ENCODE results near the gene LAMA3. TPM values are rescaled to one million over a fixed set of nuclear protein-coding genes. Genes with fewer than 3 reads are reported as not detected.

Gene LAMA3
- polyA plus RNA-seq, 1 donor from 2014 or later = not detected

GRCh38 chr18:23875966-23876895 lies 187.0 kb downstream of the LAMA3 start:
- H3K4me3 Mint-ChIP-seq = no peak overlapping the region
- peaks cover 5 to 13% (median 12%) of the 10 kb centered on the region in 3 donors for H3K4me1 Mint-ChIP-seq
- H3K36me3 Mint-ChIP-seq = no peaks in the 10 kb centered on the region
- H3K27ac Mint-ChIP-seq = no peak overlapping the region
- H3K27me3 Mint-ChIP-seq = peaks cover 8% of the 10 kb centered on the region
- no peaks in the 10 kb centered on the region for H3K9me3 Mint-ChIP-seq

GRCh38 chr18:23876921-23877320 lies 187.7 kb downstream of the LAMA3 start:
- Mint-ChIP-seq H3K27me3 (peaks cover 8% of the 10 kb centered on the region), H3K4me3 (no peak overlapping the region), H3K4me1 (peaks cover 1 to 7% (median 6%) of the 10 kb centered on the region in 3 donors), H3K9me3 (no peaks in the 10 kb centered on the region), H3K36me3 (no peaks in the 10 kb centered on the region), H3K27ac (no peak overlapping the region)

- Mint-ChIP-seq H3K27ac (no peak overlapping the region), H3K36me3 (no peaks in the 10 kb centered on the region), H3K4me3 (no peak overlapping the region), H3K27me3 (peaks cover 8% of the 10 kb centered on the region), H3K4me1 (peaks cover 1 to 3% (median 2%) of the 10 kb centered on the region in 3 donors), H3K9me3 (no peaks in the 10 kb centered on the region)
These were observed 188.1 kb downstream of the LAMA3 start for GRCh38 chr18:23877371-23877770.

GRCh38 chr18:23878336-23878900 lies 189.2 kb downstream of the LAMA3 start:
- peaks cover 8% of the 10 kb centered on the region for H3K27me3 Mint-ChIP-seq
- H3K4me3 Mint-ChIP-seq = no peak overlapping the region
- H3K36me3 Mint-ChIP-seq = no peaks in the 10 kb centered on the region
- no peaks in the 10 kb centered on the region for H3K9me3 Mint-ChIP-seq
- peak overlapping the region in 1 of 3 donors; percentile 40 for H3K27ac Mint-ChIP-seq
- H3K4me1 Mint-ChIP-seq = peaks cover 0 to 1% (median 0%) of the 10 kb centered on the region in 3 donors

- peaks cover 0 to 1% (median 0%) of the 10 kb centered on the region in 3 donors for H3K4me1 Mint-ChIP-seq
- no peaks in the 10 kb centered on the region for H3K9me3 Mint-ChIP-seq
- no peaks in the 10 kb centered on the region for H3K36me3 Mint-ChIP-seq
- no peak overlapping the region for H3K4me3 Mint-ChIP-seq
- H3K27me3 Mint-ChIP-seq = peaks cover 8% of the 10 kb centered on the region
- no peak overlapping the region for H3K27ac Mint-ChIP-seq
These were observed 189.9 kb downstream of the LAMA3 start for GRCh38 chr18:23879126-23879525.

- Mint-ChIP-seq H3K36me3 (no peaks in the 10 kb centered on the region), H3K9me3 (no peaks in the 10 kb centered on the region), H3K27ac (no peak overlapping the region), H3K4me1 (peaks cover 0 to 1% (median 0%) of the 10 kb centered on the region in 3 donors), H3K27me3 (peaks cover 8% of the 10 kb centered on the region), H3K4me3 (no peak overlapping the region)
These were observed 190.3 kb downstream of the LAMA3 start for GRCh38 chr18:23879544-23879943.

- no peaks in the 10 kb centered on the region for H3K9me3 Mint-ChIP-seq
These were observed 190.8 kb downstream of the LAMA3 start for GRCh38 chr18:23879966-23880565.

GRCh38 chr18:23880931-23881617 lies 191.8 kb downstream of the LAMA3 start:
- Mint-ChIP-seq H3K27ac (peak overlapping the region in 1 of 3 donors; percentile 58), H3K4me3 (no peak overlapping the region), H3K27me3 (peaks cover 8% of the 10 kb centered on the region), H3K4me1 (peaks cover 1 to 5% (median 3%) of the 10 kb centered on the region in 3 donors), H3K36me3 (no peaks in the 10 kb centered on the region), H3K9me3 (no peaks in the 10 kb centered on the region)

More at GRCh38 chr18:23879966-23880565, 190.8 kb downstream of the LAMA3 start:
- Mint-ChIP-seq H3K36me3 (no peaks in the 10 kb centered on the region), H3K4me3 (no peak overlapping the region), H3K27me3 (peaks cover 8% of the 10 kb centered on the region), H3K27ac (peak overlapping the region in 1 of 3 donors; percentile 39), H3K4me1 (peaks cover 0 to 1% (median 0%) of the 10 kb centered on the region in 3 donors)

- Mint-ChIP-seq H3K4me3 (no peak overlapping the region), H3K27ac (peak overlapping the region in 1 of 3 donors; percentile 58), H3K9me3 (no peaks in the 10 kb centered on the region), H3K27me3 (peaks cover 8% of the 10 kb centered on the region), H3K36me3 (no peaks in the 10 kb centered on the region), H3K4me1 (peaks cover 1 to 5% (median 3%) of the 10 kb centered on the region in 3 donors)
These were observed 192.5 kb downstream of the LAMA3 start for GRCh38 chr18:23881778-23882177.

GRCh38 chr18:23882616-23883276 lies 193.5 kb downstream of the LAMA3 start:
- Mint-ChIP-seq H3K9me3 (no peaks in the 10 kb centered on the region), H3K36me3 (no peaks in the 10 kb centered on the region), H3K27ac (no peak overlapping the region), H3K27me3 (peaks cover 5% of the 10 kb centered on the region), H3K4me1 (peaks cover 1 to 5% (median 3%) of the 10 kb centered on the region in 3 donors), H3K4me3 (no peak overlapping the region)

- no peak overlapping the region for H3K4me3 Mint-ChIP-seq
- H3K9me3 Mint-ChIP-seq = peaks cover 0 to 1% (median 0%) of the 10 kb centered on the region in 3 donors
- H3K27ac Mint-ChIP-seq = no peak overlapping the region
- H3K4me1 Mint-ChIP-seq = peaks cover 1 to 5% (median 3%) of the 10 kb centered on the region in 3 donors
- no peaks in the 10 kb centered on the region for H3K36me3 Mint-ChIP-seq
- peaks cover 4% of the 10 kb centered on the region for H3K27me3 Mint-ChIP-seq
These were observed 194.1 kb downstream of the LAMA3 start for GRCh38 chr18:23883277-23883790.

GRCh38 chr18:23884681-23885375 lies 195.6 kb downstream of the LAMA3 start:
- no peak overlapping the region for H3K27ac Mint-ChIP-seq
- peaks cover 1 to 5% (median 3%) of the 10 kb centered on the region in 3 donors for H3K4me1 Mint-ChIP-seq
- no peak overlapping the region for H3K4me3 Mint-ChIP-seq
- peaks cover 0 to 2% (median 0%) of the 10 kb centered on the region in 3 donors for H3K9me3 Mint-ChIP-seq
- no peaks in the 10 kb centered on the region for H3K36me3 Mint-ChIP-seq
- H3K27me3 Mint-ChIP-seq = peaks cover under 1% of the 10 kb centered on the region

GRCh38 chr18:23885750-23886149 lies 196.5 kb downstream of the LAMA3 start:
- peaks cover under 1 to 5% (median 3%) of the 10 kb centered on the region in 3 donors for H3K4me1 Mint-ChIP-seq
- H3K27ac Mint-ChIP-seq = peak overlapping the region in 1 of 3 donors; percentile 62
- no peaks in the 10 kb centered on the region for H3K27me3 Mint-ChIP-seq
- peaks cover 0 to 2% (median 0%) of the 10 kb centered on the region in 3 donors for H3K9me3 Mint-ChIP-seq
- H3K4me3 Mint-ChIP-seq = peak overlapping the region in 1 of 4 donors; percentile 71
- no peaks in the 10 kb centered on the region for H3K36me3 Mint-ChIP-seq
